Measurements from ENCODE around the gene LMAN2.

DNA sequence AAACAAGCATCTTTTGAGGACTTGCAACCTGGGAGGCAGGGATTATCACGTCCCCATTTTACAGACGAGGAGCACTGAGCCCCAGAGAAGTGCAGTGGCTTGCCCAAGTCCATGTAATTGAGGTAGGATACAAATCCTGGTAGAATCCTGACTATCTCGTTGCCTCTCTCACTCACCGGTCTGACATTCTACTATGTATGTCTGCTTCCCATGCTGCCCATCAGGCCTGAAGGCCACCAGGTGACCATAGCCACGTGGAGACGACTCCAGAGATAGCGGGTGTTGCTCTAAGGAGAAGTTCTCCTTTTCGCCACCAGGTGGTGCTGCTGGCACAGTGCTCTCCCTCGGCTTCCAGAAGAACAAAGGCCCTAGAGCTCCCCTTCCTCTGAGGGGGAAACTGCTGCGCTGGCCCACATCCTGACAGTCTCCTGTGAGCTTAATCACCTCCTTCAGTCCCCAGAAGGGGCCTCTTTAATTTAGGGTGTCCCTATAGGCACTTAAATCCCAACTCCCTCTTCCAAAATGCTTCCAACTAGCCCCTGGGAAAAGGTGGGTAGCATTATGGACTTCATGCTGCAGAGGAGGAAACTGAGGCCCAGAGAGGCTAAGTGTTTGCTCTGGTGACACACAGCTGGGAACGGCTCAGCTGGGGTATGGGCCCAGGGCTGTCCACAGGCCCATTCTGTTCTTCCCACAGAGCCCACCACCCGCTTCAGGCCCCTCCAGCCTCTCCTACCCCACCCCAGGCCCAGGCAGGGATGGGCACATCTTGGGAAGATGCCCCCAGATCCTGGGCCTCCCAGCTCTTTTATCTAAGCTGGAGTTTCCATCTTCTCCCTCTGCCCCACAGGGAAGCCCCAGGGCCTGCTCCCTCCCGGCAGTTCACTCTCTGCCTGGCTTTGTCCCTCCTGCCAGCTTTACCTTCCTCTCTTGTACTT lies 39.2 kb upstream of the LMAN2 start:
- TF ChIP-seq POLR2A (IDR thresholded peaks at IDR 0.05), result no peak
- TF ChIP-seq, protein P1, sequence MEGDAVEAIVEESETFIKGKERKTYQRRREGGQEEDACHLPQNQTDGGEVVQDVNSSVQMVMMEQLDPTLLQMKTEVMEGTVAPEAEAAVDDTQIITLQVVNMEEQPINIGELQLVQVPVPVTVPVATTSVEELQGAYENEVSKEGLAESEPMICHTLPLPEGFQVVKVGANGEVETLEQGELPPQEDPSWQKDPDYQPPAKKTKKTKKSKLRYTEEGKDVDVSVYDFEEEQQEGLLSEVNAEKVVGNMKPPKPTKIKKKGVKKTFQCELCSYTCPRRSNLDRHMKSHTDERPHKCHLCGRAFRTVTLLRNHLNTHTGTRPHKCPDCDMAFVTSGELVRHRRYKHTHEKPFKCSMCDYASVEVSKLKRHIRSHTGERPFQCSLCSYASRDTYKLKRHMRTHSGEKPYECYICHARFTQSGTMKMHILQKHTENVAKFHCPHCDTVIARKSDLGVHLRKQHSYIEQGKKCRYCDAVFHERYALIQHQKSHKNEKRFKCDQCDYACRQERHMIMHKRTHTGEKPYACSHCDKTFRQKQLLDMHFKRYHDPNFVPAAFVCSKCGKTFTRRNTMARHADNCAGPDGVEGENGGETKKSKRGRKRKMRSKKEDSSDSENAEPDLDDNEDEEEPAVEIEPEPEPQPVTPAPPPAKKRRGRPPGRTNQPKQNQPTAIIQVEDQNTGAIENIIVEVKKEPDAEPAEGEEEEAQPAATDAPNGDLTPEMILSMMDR (IDR thresholded peaks at IDR 0.05 in 8 of 11, conservative IDR thresholded peaks at IDR 0.05 in 3 of 11), result peak; percentile 93 to 99 (median 98)
- peak in 2 of 3 donors; percentile 46 to 59 for TF ChIP-seq POLR2AphosphoS5 (IDR thresholded peaks at IDR 0.05)
